ENCODE results near the gene BLACAT1. TPM values are rescaled to one million over a fixed set of nuclear protein-coding genes. Genes with fewer than 3 reads are reported as not detected.
"Not testable (repeated sequence)": the region's sequence is repeated elsewhere in the genome, so short reads cannot be mapped to it uniquely, and the experiment has no call there.

BLACAT1 gene
- total RNA-seq, 1 donor from 2014 or later = 0.07 TPM

DNA sequence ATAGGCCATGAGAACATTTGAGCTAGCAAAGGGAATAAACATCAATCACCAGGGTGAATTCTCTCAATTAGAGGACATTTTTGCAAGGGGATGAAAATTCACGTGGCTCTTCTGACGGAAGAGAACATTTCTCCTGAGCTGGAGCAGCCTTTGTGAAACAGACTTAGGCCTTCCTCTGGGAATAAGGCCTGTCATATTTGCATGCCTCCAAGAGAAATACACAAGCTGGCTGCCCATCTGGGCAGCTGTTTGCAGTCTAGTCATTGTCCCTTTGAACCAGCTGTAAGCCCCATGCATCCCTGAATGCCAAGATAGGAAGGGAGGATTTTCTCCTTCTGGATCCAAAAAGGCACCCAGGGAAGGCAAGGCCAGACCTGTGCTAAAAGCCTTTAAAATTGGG is 39.5 kb downstream of the BLACAT1 start:
- H3K9me3 Mint-ChIP-seq = no peaks in the 10 kb centered on the region
- ChIA-PET CTCF (no interaction called here), POLR2A (no interaction called here)
- intact Hi-C loops (cut with micrococcal nuclease) = no loop called here
- no peak for DNase-seq
- TF ChIP-seq, protein P1, sequence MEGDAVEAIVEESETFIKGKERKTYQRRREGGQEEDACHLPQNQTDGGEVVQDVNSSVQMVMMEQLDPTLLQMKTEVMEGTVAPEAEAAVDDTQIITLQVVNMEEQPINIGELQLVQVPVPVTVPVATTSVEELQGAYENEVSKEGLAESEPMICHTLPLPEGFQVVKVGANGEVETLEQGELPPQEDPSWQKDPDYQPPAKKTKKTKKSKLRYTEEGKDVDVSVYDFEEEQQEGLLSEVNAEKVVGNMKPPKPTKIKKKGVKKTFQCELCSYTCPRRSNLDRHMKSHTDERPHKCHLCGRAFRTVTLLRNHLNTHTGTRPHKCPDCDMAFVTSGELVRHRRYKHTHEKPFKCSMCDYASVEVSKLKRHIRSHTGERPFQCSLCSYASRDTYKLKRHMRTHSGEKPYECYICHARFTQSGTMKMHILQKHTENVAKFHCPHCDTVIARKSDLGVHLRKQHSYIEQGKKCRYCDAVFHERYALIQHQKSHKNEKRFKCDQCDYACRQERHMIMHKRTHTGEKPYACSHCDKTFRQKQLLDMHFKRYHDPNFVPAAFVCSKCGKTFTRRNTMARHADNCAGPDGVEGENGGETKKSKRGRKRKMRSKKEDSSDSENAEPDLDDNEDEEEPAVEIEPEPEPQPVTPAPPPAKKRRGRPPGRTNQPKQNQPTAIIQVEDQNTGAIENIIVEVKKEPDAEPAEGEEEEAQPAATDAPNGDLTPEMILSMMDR (IDR thresholded peaks at IDR 0.05) = no peak
- ATAC-seq (ENCODE audit: low read depth) = no peak
- H3K4me1 Mint-ChIP-seq = no peaks in the 10 kb centered on the region
- H3K27ac Mint-ChIP-seq = no peak overlapping the region
- peaks cover 11% of the 10 kb centered on the region for H3K27me3 Mint-ChIP-seq
- no peak overlapping the region for H3K4me3 Mint-ChIP-seq
- H3K36me3 Mint-ChIP-seq (ENCODE audit: low read depth) = no peaks in the 10 kb centered on the region

GRCh38 chr1:205410581-205411298 is 45.1 kb downstream of the BLACAT1 start:
- POLR2A ChIA-PET = no interaction called here
- TF ChIP-seq, protein P1 (IDR thresholded peaks at IDR 0.05) = no peak
- DNase-seq = no peak
- Mint-ChIP-seq H3K9me3 (no peaks in the 10 kb centered on the region), H3K27ac (no peak overlapping the region), H3K27me3 (peaks cover 23% of the 10 kb centered on the region), H3K4me1 (no peaks in the 10 kb centered on the region), H3K36me3 (ENCODE audit: low read depth) (no peaks in the 10 kb centered on the region), H3K4me3 (no peak overlapping the region)
- CTCF ChIA-PET = no interaction called here
- intact Hi-C loops (cut with micrococcal nuclease) = no loop called here
- ATAC-seq (ENCODE audit: low read depth) = no peak

DNA sequence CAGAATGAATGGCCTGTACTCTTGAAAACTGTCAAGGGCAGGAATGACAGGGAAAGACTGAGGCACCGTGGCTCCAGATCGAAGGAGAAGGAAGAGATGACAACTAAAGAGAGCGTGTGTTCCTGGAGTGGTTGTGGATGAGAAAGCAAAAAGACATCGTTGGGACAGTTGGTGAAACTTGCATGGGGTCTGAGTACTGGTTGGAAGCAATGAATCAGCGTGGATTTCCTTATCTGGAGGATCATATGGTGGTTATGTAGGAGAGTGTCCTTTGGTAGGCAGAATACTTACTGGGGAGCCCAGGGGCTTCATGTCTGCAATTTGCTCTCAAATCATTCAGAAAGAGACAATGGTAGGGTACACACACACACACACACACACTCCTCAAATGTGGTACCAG is 47.9 kb downstream of the BLACAT1 start:
- Mint-ChIP-seq H3K9me3 (peaks cover 2% of the 10 kb centered on the region), H3K4me1 (no peaks in the 10 kb centered on the region), H3K4me3 (no peak overlapping the region), H3K27me3 (peaks cover 23% of the 10 kb centered on the region), H3K27ac (no peak overlapping the region), H3K36me3 (ENCODE audit: low read depth) (no peaks in the 10 kb centered on the region)
- TF ChIP-seq, protein P1 (IDR thresholded peaks at IDR 0.05) = no peak
- intact Hi-C loops (cut with micrococcal nuclease) = no loop called here
- ATAC-seq (ENCODE audit: low read depth) (no peak), DNase-seq (no peak)
- ChIA-PET POLR2A (no interaction called here), CTCF (no interaction called here)

GRCh38 chr1:205406252-205406651 is 49.6 kb downstream of the BLACAT1 start:
- not testable (repeated sequence) for DNase-seq

More at GRCh38 chr1:205406252-205406651, 49.6 kb downstream of the BLACAT1 start:
- H3K27ac Mint-ChIP-seq; H3K4me3 Mint-ChIP-seq; H3K36me3 Mint-ChIP-seq (ENCODE audit: low read depth); intact Hi-C loops (cut with micrococcal nuclease); CTCF ChIA-PET; ATAC-seq (ENCODE audit: low read depth); H3K4me1 Mint-ChIP-seq; POLR2A ChIA-PET; H3K9me3 Mint-ChIP-seq: not testable (repeated sequence)
- H3K27me3 Mint-ChIP-seq = peaks cover 22% of the 10 kb centered on the region

Other genes with a start within 250 kb of the BLACAT1 start
- 7.3 and 9.6 TPM in 2 replicates for gene DSTYK, start 244.3 kb downstream of the BLACAT1 start, total RNA-seq
- 1.2 and 1.4 TPM in 2 replicates for gene TMCC2, start 228.1 kb downstream of the BLACAT1 start, total RNA-seq
- 26.1 and 26.2 TPM in 2 replicates for gene NUAK2, start 134.3 kb downstream of the BLACAT1 start, total RNA-seq
- gene KLHDC8A, start 99.1 kb downstream of the BLACAT1 start, total RNA-seq = 0.07 TPM in 1 of 2 replicates, not detected in the other
- not detected in 2 replicates for gene LEMD1, start 34.0 kb downstream of the BLACAT1 start, total RNA-seq
- gene CDK18, start 48.6 kb upstream of the BLACAT1 start, total RNA-seq = 1.9 and 2.6 TPM in 2 replicates
- 130 and 141 TPM in 2 replicates for gene ELK4, start 176.0 kb upstream of the BLACAT1 start, total RNA-seq
- 6.9 and 7.4 TPM in 2 replicates for gene SLC45A3, start 224.5 kb upstream of the BLACAT1 start, total RNA-seq

Data from activated B cell treated with CpG ODN at 0.5 μM for 24 hours (primary cell).